K562 (cell line): Measurements from ENCODE around the gene NPR2. TPM values are rescaled to one million over a fixed set of nuclear protein-coding genes. Genes with fewer than 3 reads are reported as not detected.

Experiments
- BDP1 ChIP-seq: IDR thresholded peaks from 3 replicates; pipeline ENCODE4 v1.6.1; 2011; ENCODE audit not compliant: insufficient read length, insufficient read depth
- BHLHE40 ChIP-seq: IDR thresholded peaks from 2 replicates; pipeline ENCODE4 v1.6.1; 2011; ENCODE audit warnings: low read length, improper control_type of control experiment
- CAMTA2 ChIP-seq: fragments of 250-450 bp; sonication (Bioruptor Pico); conservative IDR thresholded peaks from 2 replicates; pipeline ENCODE4 v1.5.1; 2022
- CXXC5 ChIP-seq: fragments of 250-450 bp; sonication (Bioruptor Pico); IDR thresholded peaks from 2 replicates; pipeline ENCODE4 v1.8.0; 2022; ENCODE audit warnings: inconsistent platforms, mild to moderate bottlenecking, moderate library complexity
- DLX4 ChIP-seq: fragments of 250-450 bp; sonication (Bioruptor Pico); IDR thresholded peaks from 2 replicates; pipeline ENCODE4 v1.6.1; 2021; ENCODE audit warnings: mild to moderate bottlenecking
- ESRRA ChIP-seq: fragments of 450-650 bp; IDR thresholded peaks from 2 replicates; pipeline ENCODE4 v1.6.1; 2014; ENCODE audit warnings: low read depth, mild to moderate bottlenecking, moderate library complexity, borderline replicate concordance
- HINFP ChIP-seq: fragments of 450-650 bp; conservative IDR thresholded peaks from 2 replicates; pipeline ENCODE4 v1.6.1; 2016; ENCODE audit warnings: missing genetic modification characterization, low read depth, mild to moderate bottlenecking, control low read depth, missing compliant biosample characterization
- HIVEP1 ChIP-seq: fragments of 250-450 bp; sonication (Bioruptor Pico); IDR thresholded peaks from 2 replicates; pipeline ENCODE4 v1.4.0; 2020; ENCODE audit warnings: mild to moderate bottlenecking
- HSF4 ChIP-seq: fragments of 250-450 bp; sonication (Bioruptor Pico); IDR thresholded peaks from 2 replicates; pipeline ENCODE4 v2.1.2; 2022; ENCODE audit warnings: mild to moderate bottlenecking, moderate library complexity, borderline replicate concordance
- KDM1A ChIP-seq, 2 experiments: fragments of 450-650 bp; IDR thresholded peaks; 2 replicates each; pipeline ENCODE4 v1.6.1; 2016; ENCODE audit warnings: mild to moderate bottlenecking in 2 of 2
- KDM5B ChIP-seq: fragments of 200-600 bp; sonication (generic); IDR thresholded peaks from 2 replicates; pipeline ENCODE4 v1.6.1; 2012; ENCODE audit warnings: low read depth, mild to moderate bottlenecking, moderate library complexity, low read length, control low read depth, inconsistent platforms; ENCODE audit not compliant: insufficient replicate concordance
- KHSRP ChIP-seq: fragments of 450-650 bp; IDR thresholded peaks from 2 replicates; pipeline ENCODE4 v1.6.1; 2017
- MECOM ChIP-seq: fragments of 250-450 bp; sonication (Bioruptor Pico); IDR thresholded peaks from 2 replicates; pipeline ENCODE4 v1.8.0; 2022; ENCODE audit warnings: inconsistent platforms
- MEF2D ChIP-seq: conservative IDR thresholded peaks from 2 replicates; pipeline ENCODE4 v1.6.1; 2016; ENCODE audit warnings: low read depth, missing genetic modification characterization, missing compliant biosample characterization
- NR2C2 ChIP-seq, 2 experiments: fragments of 200-800 bp in 1 of 2; sonication (Bioruptor generic) in 1 of 2; sonication (generic) in 1 of 2; formaldehyde crosslinking in 1 of 2; IDR thresholded peaks; 2 replicates each; pipeline versions ENCODE4 v1.6.1 to v1.8.0; 2016 to 2022; ENCODE audit warnings: mild to moderate bottlenecking in 1 of 2, missing compliant biosample characterization in 1 of 2, missing genetic modification characterization in 1 of 2, missing genetic modification reagents in 1 of 2
- RAD51 ChIP-seq: fragments of 450-650 bp; IDR thresholded peaks from 2 replicates; pipeline ENCODE4 v1.7.1; 2016; ENCODE audit warnings: low read depth, mild to moderate bottlenecking, borderline replicate concordance
- SNIP1 ChIP-seq: fragments of 450-650 bp; IDR thresholded peaks from 2 replicates; pipeline ENCODE4 v1.7.1; 2017; ENCODE audit warnings: low read depth, mild to moderate bottlenecking
- U2AF1 ChIP-seq: fragments of 200-400 bp; formaldehyde crosslinking; optimal IDR thresholded peaks from 2 replicates; pipeline ENCODE3; 2017; ENCODE audit warnings: mild to moderate bottlenecking, low read depth, low read length, moderate library complexity
- ZBTB1 ChIP-seq: sonication (generic); formaldehyde crosslinking; IDR thresholded peaks from 2 replicates; pipeline ENCODE4 v1.8.1; 2023; ENCODE audit warnings: missing genetic modification reagents, low read depth, mild to moderate bottlenecking, borderline replicate concordance
- ZFPM2 ChIP-seq: fragments of 250-450 bp; sonication (Bioruptor Pico); IDR thresholded peaks from 2 replicates; pipeline ENCODE4 v1.5.1; 2022; ENCODE audit warnings: mild to moderate bottlenecking
- ZNF644 ChIP-seq: fragments of 200-800 bp; sonication (Bioruptor generic); IDR thresholded peaks from 2 replicates; pipeline ENCODE4 v1.6.1; 2016; ENCODE audit warnings: low read depth, missing genetic modification characterization, missing compliant biosample characterization
- ZNF778 ChIP-seq: fragments of 450-650 bp; formaldehyde crosslinking; IDR thresholded peaks from 2 replicates; pipeline ENCODE4 v1.4.0; 2020; ENCODE audit warnings: mild to moderate bottlenecking, moderate library complexity
- polyA plus RNA-seq, 8 experiments: library from polyadenylated mRNA; depleted of rRNA in 4 of 8; stranded (reverse) in 5 of 8; unstranded in 3 of 8; fragments of >200 nt; fragmentation: Nextera tagmentation in 2 of 8; fragmentation: Illumina TruSeq in 1 of 8; extraction: Ambion mirVana in 2 of 8; extraction: Trizol in 1 of 8; gene quantifications; 2 replicates each; pipeline versions ENCODE4 v1.2.1 to v1.2.3, GENCODE V29; 2011 to 2014; ENCODE audit warnings: inconsistent platforms in 1 of 8, missing spikeins in 1 of 8
- total RNA-seq, 7 experiments: library from RNA; depleted of rRNA in 6 of 7; stranded (reverse); fragments of >200 nt in 6 of 7; fragmentation: Illumina TruSeq in 2 of 7; extraction: Trizol in 2 of 7; gene quantifications; 2 replicates each; pipeline versions ENCODE4 v1.2.1 to v1.2.3, GENCODE V29; 2011 to 2021; ENCODE audit warnings: low replicate concordance in 1 of 7
- TF ChIP-seq, protein P1 (sequence below): fragments of 450-650 bp; formaldehyde crosslinking; IDR thresholded peaks from 2 replicates; pipeline ENCODE4 v1.4.0; 2020; ENCODE audit warnings: mild to moderate bottlenecking, mixed read lengths
- TF ChIP-seq, protein P2 (sequence below): IDR thresholded peaks from 2 replicates; pipeline ENCODE4 v1.6.1; 2014; ENCODE audit warnings: antibody characterized with exemption

Gene NPR2
- total and polyA plus RNA-seq, 9 of the 15 experiments (the other 6 are each of a cell fraction or from before 2014, with no cell fraction given), result 2.4 to 12.9 (median 6.0) TPM

DNA sequence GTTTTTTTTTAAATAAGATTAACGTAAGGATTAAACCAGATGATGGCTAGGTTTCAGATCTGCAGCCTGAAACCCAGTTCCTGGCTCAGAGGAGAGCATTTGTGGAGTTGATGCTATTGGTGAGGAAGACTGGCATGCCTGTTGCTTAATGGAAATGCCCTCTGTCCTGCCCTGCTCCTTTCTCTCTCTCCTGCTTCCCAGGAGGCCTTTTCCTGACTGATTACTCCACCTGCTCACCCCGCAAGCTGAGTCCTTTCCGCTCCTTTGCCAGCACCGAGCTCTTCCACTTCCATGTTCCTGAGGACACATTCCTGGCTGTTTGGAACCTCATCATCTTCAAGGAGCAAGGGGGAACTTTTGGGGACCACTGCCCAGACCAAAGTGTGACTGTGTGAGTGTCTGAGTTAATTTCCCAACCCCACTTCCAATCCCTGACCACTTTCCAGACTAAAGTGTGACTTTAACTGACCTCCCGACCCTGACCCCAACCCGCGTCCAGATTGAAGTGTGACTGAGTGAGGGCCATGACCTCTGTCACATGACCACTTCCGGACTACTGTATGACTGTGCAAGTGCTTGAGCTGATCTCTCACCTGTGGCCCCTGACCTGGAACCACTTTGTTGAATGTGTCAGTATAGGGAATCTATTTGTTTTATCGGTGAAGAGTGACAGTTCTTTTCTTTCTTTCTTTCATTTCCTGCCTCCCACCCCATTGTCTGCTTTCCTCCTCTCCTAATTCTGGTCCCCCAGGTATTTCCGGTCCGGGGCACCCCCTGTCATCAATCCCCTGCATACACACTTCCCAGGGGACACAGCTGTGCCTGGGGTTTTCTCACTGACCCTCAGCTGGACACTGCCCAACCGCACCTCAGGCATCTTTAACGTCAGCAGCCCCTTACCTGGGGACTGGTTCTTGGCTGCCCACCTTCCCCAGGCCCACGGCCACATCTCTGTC lies 43.1 kb downstream of the NPR2 start (continued):
- TF ChIP-seq SNIP1 (no peak), KHSRP (no peak), BDP1 (no peak), HINFP (tag) (no peak), DLX4 (no peak), ZFPM2 (CRISPR knock-in tag) (no peak), MEF2D (tag) (no peak), CAMTA2 (no peak), BHLHE40 (peak; percentile 49; the same call in 1 of the 2 replicates), U2AF1 (no peak), ZNF644 (no peak), ZNF778 (CRISPR knock-in tag) (no peak), HSF4 (CRISPR knock-in tag) (no peak), KDM1A (IDR thresholded peaks at IDR 0.05) (peak; percentile 70 to 79; a peak in 3 of 4 replicates), ZBTB1 (CRISPR knock-in tag) (no peak), HIVEP1 (CRISPR knock-in tag) (no peak), CXXC5 (CRISPR knock-in tag) (0 out of 2 replicates have a peak, but pooled peaks have one; percentile 16), NR2C2 (CRISPR knock-in tag; IDR thresholded peaks at IDR 0.05) (peak; percentile 77), NR2C2 (tag; IDR thresholded peaks at IDR 0.05) (peak; percentile 90), RAD51 (peak; percentile 69; the same call in 1 of the 2 replicates), ESRRA (peak; percentile 21; the same call in 1 of the 2 replicates), MECOM (CRISPR knock-in tag) (no peak), KDM5B (no peak)
- TF ChIP-seq, protein P1, sequence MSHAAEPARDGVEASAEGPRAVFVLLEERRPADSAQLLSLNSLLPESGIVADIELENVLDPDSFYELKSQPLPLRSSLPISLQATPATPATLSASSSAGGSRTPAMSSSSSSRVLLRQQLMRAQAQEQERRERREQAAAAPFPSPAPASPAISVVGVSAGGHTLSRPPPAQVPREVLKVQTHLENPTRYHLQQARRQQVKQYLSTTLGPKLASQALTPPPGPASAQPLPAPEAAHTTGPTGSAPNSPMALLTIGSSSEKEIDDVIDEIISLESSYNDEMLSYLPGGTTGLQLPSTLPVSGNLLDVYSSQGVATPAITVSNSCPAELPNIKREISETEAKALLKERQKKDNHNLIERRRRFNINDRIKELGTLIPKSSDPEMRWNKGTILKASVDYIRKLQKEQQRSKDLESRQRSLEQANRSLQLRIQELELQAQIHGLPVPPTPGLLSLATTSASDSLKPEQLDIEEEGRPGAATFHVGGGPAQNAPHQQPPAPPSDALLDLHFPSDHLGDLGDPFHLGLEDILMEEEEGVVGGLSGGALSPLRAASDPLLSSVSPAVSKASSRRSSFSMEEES (CRISPR knock-in tag), result peak; percentile 68
- TF ChIP-seq, protein P2, sequence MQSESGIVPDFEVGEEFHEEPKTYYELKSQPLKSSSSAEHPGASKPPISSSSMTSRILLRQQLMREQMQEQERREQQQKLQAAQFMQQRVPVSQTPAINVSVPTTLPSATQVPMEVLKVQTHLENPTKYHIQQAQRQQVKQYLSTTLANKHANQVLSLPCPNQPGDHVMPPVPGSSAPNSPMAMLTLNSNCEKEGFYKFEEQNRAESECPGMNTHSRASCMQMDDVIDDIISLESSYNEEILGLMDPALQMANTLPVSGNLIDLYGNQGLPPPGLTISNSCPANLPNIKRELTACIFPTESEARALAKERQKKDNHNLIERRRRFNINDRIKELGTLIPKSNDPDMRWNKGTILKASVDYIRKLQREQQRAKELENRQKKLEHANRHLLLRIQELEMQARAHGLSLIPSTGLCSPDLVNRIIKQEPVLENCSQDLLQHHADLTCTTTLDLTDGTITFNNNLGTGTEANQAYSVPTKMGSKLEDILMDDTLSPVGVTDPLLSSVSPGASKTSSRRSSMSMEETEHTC, result no peak
